HepG2 (cell line): ENCODE measurements around the gene C1QTNF5. TPM values are rescaled to one million over a fixed set of nuclear protein-coding genes. Genes with fewer than 3 reads are reported as not detected.
A peak's percentile ranks its signal among the peaks of the same experiment; 100 is the strongest.

Experiments used
- ARNTL ChIP-seq: sonication (generic); formaldehyde crosslinking; IDR thresholded peaks from 2 replicates; pipeline ENCODE4 v1.4.0; 2020; ENCODE audit warnings: mild to moderate bottlenecking, missing genetic modification reagents
- BORCS8-MEF2B ChIP-seq: sonication (generic); formaldehyde crosslinking; IDR thresholded peaks from 2 replicates; pipeline ENCODE4 v1.8.0; 2022; ENCODE audit warnings: mild to moderate bottlenecking, missing genetic modification reagents
- CHD2 ChIP-seq: IDR thresholded peaks from 2 replicates; pipeline ENCODE4 v1.6.1; 2011; ENCODE audit warnings: low read depth, low read length, improper control_type of control experiment
- CREB1 ChIP-seq, 2 experiments: fragments of 450-650 bp in 1 of 2; IDR thresholded peaks; 2 replicates each; pipeline ENCODE4 v1.6.1; 2016 to 2017; ENCODE audit warnings: control low read depth in 1 of 2, mild to moderate bottlenecking in 1 of 2, missing compliant biosample characterization in 1 of 2, missing genetic modification characterization in 1 of 2
- HNF1B ChIP-seq: sonication (generic); formaldehyde crosslinking; IDR thresholded peaks from 2 replicates; pipeline ENCODE4 v1.5.1; 2020; ENCODE audit warnings: mild to moderate bottlenecking, moderate library complexity, missing genetic modification reagents
- HNRNPK ChIP-seq: fragments of 200-400 bp; formaldehyde crosslinking; IDR thresholded peaks from 2 replicates; pipeline ENCODE4 v1.6.1; 2018; ENCODE audit warnings: low read length, low read depth, moderate library complexity, mild to moderate bottlenecking; ENCODE audit not compliant: poor library complexity, severe bottlenecking
- IRF1 ChIP-seq: sonication (generic); formaldehyde crosslinking; IDR thresholded peaks from 2 replicates; pipeline ENCODE4 v1.4.0; 2020; ENCODE audit warnings: low read depth, mild to moderate bottlenecking, missing genetic modification reagents
- KDM6A ChIP-seq: IDR thresholded peaks from 2 replicates; pipeline ENCODE4 v1.6.1; 2016; ENCODE audit warnings: low read depth
- PAF1 ChIP-seq: IDR thresholded peaks from 2 replicates; pipeline ENCODE4 v1.6.1; 2016; ENCODE audit warnings: missing genetic modification reagents, missing compliant biosample characterization
- PAWR ChIP-seq: sonication (generic); formaldehyde crosslinking; IDR thresholded peaks from 2 replicates; pipeline ENCODE4 v1.4.0; 2020; ENCODE audit warnings: missing genetic modification reagents, mild to moderate bottlenecking, borderline replicate concordance
- SNAPC5 ChIP-seq: sonication (generic); formaldehyde crosslinking; IDR thresholded peaks from 2 replicates; pipeline ENCODE4 v1.8.1; 2023; ENCODE audit warnings: mild to moderate bottlenecking, missing genetic modification reagents, borderline replicate concordance
- ZNF354B ChIP-seq: sonication (generic); formaldehyde crosslinking; IDR thresholded peaks from 2 replicates; pipeline ENCODE4 v1.8.0; 2022; ENCODE audit warnings: mild to moderate bottlenecking, missing genetic modification reagents
- ZNF549 ChIP-seq: sonication (generic); formaldehyde crosslinking; IDR thresholded peaks from 2 replicates; pipeline ENCODE4 v1.5.0; 2020; ENCODE audit warnings: missing genetic modification reagents
- ZNF619 ChIP-seq: sonication (generic); formaldehyde crosslinking; IDR thresholded peaks from 2 replicates; pipeline ENCODE4 v1.4.0; 2020; ENCODE audit warnings: mild to moderate bottlenecking, missing genetic modification reagents
- ZNF687 ChIP-seq: sonication (generic); formaldehyde crosslinking; IDR thresholded peaks from 2 replicates; pipeline ENCODE4 v1.5.1; 2020; ENCODE audit warnings: mild to moderate bottlenecking, missing genetic modification reagents, moderate library complexity
- ZNF782 ChIP-seq: sonication (generic); formaldehyde crosslinking; IDR thresholded peaks from 2 replicates; pipeline ENCODE4 v1.4.0; 2020; ENCODE audit warnings: missing genetic modification reagents, mild to moderate bottlenecking, borderline replicate concordance
- ZSCAN5A ChIP-seq: sonication (generic); formaldehyde crosslinking; IDR thresholded peaks from 2 replicates; pipeline ENCODE4 v1.8.0; 2022; ENCODE audit warnings: mild to moderate bottlenecking, missing genetic modification reagents, borderline replicate concordance
- ZUFSP ChIP-seq: sonication (generic); formaldehyde crosslinking; IDR thresholded peaks from 2 replicates; pipeline ENCODE4 v1.9.0; 2021; ENCODE audit warnings: missing genetic modification reagents, mild to moderate bottlenecking, borderline replicate concordance
- polyA plus RNA-seq, 8 experiments: library from polyadenylated mRNA; depleted of rRNA in 3 of 8; stranded (reverse) in 7 of 8; unstranded in 1 of 8; fragments of >200 nt; fragmentation: Illumina TruSeq in 4 of 8; extraction: Trizol in 4 of 8; gene quantifications; 2 replicates each; pipeline versions ENCODE4 v1.2.1 to v1.2.3, GENCODE V29; 2011 to 2016; ENCODE audit warnings: low read depth in 4 of 8, missing spikeins in 1 of 8, mixed read lengths in 1 of 8; ENCODE audit not compliant: insufficient read depth in 1 of 8
- total RNA-seq, 5 experiments: library from RNA; depleted of rRNA; stranded (reverse); fragments of >200 nt; fragmentation: Illumina TruSeq; extraction: Trizol; gene quantifications; 2 replicates each; pipeline ENCODE4 v1.2.3, GENCODE V29; 2016; ENCODE audit warnings: low read depth in 1 of 5

The C1QTNF5 gene
- total and polyA plus RNA-seq, 2 of the 13 experiments (the other 11 are each of a cell fraction or from before 2014, with no cell fraction given), result 0.86 to 1.2 TPM

GRCh38 chr11:119376197-119376847 lies 35.6 kb upstream of the C1QTNF5 start (continued):
- TF ChIP-seq ZSCAN5A (CRISPR knock-in tag) (no peak), CREB1 (IDR thresholded peaks at IDR 0.05) (no peak), CREB1 (CRISPR knock-in tag; IDR thresholded peaks at IDR 0.05) (no peak), ZNF549 (CRISPR knock-in tag) (no peak), ZNF782 (CRISPR knock-in tag) (no peak), SNAPC5 (no peak), ARNTL (CRISPR knock-in tag) (peak; percentile 89; the same call in 1 of the 2 replicates), ZUFSP (no peak), ZNF354B (CRISPR knock-in tag) (no peak), ZNF619 (CRISPR knock-in tag) (no peak), PAWR (CRISPR knock-in tag) (no peak), HNF1B (CRISPR knock-in tag) (no peak), HNRNPK (no peak), CHD2 (no peak), BORCS8-MEF2B (no peak), KDM6A (peak; percentile 53; the same call in 1 of the 2 replicates), PAF1 (CRISPR knock-in tag) (no peak), IRF1 (no peak), ZNF687 (peak; percentile 97)
